HG03520 (cell line): Measurements from ENCODE around the gene DUSP22.
"Not testable (repeated sequence)": the region's sequence is repeated elsewhere in the genome, so short reads cannot be mapped to it uniquely, and the experiment has no call there.

Experiments used
- ATAC-seq: cut with Tn5 transposase; IDR thresholded peaks from one replicate; pipeline ENCODE4 v1.9.1; 2021; ENCODE audit warnings: mild to moderate bottlenecking, moderate library complexity; ENCODE audit not compliant: unreplicated experiment

Gene DUSP22

DNA sequence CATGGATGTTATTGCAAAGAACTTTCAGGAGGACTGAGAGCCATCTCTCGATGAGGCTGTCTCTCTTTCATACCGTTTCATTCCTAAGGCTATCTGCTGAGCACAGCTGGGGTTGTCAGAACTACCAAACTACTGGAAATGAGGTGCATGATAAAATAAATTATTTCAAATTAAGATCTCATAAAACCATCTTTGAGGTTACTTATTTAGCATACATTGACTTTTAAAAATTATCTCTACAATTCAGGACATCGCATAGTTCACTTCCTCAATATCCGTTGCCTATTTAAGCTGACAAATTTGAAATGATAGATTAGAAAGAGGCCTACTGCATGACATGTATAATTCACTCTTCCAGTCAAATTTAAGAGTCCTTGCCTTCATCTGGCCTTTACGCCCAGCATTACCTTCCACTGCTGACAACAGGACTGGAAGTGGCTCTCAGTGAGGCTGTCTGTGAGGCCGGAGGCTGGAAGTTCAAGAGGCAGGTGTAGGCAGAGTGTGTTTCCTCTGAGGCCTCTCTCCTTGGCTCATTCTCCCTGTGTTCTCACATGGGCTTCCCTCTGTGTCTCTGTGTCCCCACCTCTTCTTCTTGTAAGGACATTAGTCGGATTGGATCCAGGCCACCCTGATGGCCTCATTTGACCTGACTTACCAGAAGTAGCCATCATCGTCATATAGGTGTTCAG is 12.8 kb upstream of the DUSP22 start:
- no peak for ATAC-seq

DNA sequence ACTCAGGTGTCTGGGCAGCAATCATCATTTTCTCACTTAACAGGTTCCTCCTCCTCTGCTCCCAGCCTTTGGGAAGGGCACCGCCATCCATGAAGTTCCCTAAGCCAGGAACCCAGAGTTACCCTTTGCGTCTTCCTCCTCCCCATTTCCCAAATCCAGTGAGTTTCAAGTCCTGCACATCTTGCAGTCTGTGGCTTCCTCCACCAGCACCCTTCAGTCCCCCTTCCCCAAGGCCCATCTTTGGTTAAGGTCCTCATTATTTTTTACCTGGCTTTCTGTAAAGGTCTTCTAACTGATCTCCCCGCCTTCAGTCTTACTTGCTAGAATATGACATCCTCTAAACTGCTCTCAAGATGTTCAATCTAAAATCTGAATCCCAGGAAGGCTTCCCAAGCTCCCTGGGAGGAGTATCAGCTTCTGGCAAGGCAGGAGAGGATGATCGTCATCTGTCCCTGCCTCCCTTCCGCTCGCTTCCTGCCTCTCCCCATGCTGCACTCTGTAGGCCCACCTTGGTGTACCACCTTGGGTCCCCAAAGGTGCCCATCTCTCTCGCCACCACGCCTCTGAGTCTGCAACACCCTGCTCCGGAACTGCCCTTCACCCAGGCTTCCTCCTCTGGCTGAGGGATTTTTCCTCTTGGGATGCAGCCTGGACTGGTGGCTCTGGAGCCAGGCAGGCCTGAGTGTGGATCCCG is 11.4 kb upstream of the DUSP22 start:
- ATAC-seq, result no peak

DNA sequence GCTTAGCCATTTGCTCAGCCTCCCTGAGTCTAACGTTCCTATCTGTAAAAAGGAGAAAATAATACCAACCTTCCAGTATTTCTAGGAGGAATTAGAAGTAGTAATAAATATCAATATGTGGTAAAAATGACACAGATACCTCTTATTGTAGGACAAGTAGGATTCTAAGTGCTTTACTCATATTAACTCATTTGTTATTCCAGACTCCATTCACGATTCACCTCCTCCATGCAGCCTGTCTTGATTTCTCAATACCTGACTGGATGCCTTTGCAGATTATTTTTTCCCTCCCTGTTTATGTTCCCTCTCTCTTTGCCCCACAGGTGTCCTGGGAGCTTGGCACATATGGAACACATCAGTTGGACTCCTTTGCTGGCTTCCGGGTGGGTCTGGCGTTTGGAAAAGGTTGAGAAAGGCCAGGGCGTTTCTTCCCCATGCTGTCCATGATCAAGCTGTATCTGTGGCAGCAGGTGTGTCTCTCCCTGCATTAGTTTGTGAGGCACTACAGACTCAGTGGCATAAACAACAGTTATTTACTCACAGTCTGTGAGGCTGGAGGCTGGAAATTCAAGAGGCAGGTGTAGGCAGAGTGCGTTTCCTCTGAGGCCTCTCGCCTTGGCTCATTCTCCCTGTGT is 10.7 kb upstream of the DUSP22 start:
- ATAC-seq, result no peak

DNA sequence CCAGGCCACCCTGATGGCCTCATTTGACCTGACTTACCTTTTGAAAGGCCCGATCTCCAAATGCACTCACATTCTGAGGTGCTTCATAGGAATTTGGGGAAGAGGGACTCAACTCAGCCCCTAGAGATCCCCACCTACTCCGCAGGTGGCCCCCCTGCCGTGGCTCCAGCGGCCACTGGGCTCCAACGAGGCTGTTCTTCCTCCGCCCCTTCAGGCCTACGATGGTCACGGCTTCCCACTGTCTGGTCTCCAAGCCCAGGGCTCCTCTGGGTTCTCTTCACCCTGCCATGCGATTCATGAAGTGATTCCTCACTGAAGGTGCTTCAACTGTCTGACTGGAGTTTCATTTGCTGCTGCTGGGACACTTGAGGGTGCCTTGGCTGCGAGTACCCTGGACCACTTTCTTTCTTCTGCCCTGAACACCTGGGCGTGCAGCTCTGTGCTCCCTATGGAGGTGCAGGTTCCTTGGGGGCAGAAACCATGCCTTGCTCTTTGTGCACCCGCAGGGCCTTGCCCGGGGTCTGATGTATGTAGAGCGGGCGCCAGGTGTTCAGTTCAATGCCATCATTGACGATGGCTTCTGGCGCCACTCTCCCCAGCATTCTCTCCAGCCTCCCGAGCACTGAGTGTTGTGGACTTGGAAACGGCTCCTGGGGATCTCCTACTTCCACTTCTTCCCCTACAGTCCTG is 10.0 kb upstream of the DUSP22 start:
- no peak for ATAC-seq

DNA sequence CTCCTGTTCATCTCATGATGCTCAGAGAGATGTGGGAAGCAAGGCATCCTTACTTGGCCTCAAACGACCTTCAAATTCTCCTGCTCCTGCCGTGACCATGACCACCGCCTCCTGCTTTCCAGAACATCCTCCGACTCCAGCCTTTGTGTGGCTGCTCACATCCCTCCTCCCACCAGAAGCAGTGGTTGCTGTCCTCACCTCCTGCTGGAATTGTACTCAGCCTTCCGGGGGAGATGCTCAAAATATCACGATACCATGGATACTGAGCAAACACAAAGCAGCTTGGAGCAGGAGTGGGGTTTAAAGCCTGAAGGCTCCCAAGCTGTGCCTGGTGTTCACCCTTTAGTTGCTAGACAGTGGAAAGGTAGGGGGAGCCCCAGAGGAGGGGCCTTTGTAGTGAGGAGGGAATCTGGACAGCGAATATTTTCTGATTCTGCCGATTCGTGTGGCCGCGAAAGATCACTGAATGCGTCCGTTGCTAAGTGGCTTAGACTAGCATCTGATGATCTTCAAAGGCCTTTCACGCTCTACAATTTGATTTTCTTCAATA is 9.3 kb upstream of the DUSP22 start:
- no peak for ATAC-seq

DNA sequence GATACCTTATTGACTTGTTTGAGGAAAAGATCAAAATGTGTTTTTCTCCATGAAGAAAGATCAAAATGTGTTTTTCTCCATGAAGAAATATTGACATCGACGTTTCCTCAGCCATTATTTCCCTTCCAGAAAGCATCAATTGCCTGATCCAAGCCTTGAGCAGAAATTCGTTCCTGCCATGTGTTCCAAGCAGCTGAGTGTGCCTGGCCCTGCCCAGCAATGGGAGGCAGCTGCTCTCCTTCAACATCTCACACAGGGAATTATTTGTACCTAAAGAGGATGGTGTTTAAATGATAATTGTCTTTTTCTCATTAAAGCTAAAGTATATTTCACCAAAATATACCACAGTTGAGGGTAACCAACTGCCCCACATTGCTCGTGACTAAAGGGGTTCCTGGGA is 7.8 kb upstream of the DUSP22 start:
- ATAC-seq, result no peak

DNA sequence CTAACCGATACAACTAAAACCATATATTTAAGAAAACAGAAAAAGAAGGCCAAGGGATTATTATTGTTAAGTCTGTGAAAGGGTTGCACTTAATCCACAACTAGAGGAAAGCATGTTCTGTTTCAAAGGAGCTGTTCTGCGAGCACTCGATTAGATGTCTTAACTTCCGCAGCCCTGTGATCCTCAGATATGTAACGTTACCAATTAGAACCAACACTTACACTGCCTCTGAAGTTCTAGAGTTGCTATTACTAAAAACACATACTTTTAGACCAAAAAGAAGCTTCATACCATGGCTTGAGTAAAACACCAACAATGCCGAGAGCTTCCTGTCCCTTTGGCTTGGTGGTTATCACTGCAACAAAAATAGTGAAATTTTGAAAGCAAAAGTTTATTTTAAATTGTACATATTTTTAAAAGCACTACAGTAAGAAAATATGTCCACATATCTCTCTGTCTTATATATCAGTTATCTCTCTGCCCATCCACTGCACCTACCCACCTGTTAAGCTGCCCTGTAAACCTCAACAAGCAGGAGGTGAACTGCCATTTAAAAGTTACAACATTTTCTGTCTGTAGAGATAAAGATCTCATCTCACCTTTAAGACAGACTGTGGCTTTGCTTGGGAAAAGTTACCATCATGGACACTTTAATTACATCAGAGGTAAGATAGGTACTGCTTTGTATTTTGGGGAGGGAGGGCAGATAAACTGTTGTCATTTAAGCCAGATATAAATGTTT is 7.1 kb upstream of the DUSP22 start:
- ATAC-seq, result no peak

DNA sequence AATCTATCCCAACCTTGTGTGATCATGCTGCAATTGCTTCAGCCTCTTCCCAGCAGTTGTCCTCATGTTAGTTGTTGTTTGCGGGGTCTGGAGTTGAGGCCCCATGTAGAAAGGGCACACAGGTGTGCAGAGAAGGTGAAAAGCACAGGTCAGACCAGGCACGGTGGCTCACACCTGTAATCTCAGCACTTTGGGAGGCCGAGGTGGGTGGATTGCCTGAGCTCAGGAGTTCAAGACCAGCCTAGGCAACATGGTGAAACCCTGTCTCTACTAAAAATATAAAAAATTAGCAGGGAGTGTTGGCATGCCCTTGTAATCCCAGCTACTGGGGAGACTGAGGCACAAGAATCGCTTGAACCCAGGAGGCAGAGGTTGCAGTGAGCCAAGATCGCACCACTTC is 6.4 kb upstream of the DUSP22 start:
- not testable (repeated sequence) for ATAC-seq

DNA sequence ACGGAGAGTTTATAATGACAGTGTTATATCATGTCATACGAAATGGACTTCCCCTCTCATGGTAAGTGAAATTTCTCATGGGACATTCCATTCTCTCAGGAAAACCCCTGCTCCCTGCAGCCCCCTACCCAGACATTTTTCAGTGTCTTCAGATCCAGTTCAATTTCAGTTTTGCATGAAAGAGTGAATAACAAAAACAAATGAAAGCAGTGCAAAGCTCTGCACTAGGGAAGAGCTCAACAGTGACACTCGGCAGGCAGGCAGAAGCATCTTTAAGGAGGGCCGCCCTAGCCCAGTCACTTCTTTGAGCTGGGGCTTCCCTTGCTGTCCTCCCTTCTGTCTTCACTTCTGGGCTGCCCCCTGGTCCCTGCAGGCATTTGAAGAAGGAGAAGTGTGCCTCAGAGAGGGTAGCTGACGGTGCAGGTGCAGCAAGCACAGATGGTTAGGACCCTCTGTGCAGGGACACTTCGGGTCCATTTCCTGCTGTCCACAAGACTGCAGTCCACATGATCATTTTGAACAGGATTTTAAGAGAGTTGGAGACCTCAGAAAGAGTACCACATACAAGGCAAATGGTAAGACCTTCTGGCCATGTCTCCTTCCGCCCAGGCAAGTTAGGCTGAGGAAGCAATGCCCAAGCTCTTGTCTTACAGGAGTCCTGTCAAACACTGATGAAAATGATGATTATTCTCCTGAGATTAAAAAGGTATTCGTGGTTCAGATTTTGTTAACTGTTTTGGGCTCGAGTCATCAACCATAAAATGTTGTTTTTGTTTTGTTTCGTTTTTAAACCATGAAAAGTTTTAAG is 5.4 kb upstream of the DUSP22 start:
- ATAC-seq, result no peak

DNA sequence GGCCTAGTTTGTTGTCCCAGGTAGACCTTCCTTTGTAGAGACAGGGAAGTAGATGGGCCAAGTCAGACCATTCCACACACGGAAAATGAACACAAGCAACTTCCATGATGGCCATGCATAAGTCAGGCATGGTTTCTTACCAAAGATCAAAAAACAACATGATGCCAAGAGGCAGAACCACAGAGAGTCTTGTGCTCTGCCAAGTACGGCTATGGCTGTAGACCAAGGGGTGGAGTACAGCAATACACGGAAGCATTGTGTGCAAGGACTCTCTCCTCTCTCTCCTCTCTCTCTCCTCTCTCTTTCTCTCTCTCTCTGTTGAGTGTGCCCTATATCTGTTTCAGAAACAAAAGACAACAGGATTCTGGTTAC is 4.8 kb upstream of the DUSP22 start:
- ATAC-seq, result no peak

DNA sequence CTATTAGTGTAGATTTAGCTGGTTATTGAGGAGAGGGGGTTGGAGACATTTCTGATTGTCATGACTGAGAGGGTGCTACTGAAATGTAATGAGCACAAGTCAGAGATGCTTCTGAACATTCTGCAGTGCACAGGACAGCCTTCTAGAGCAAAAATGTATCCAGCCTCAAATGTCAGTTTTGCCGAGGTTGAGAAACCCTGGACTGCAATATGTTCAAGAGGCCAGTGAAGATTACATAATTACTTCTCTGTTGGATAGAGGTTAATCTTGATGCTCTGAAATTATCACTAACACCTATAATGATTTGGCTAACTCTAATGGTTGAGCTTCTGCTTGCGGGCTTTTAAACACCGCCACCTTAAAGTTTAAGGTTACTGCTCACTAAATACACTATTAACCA is 3.4 kb upstream of the DUSP22 start:
- ATAC-seq, result no peak

DNA sequence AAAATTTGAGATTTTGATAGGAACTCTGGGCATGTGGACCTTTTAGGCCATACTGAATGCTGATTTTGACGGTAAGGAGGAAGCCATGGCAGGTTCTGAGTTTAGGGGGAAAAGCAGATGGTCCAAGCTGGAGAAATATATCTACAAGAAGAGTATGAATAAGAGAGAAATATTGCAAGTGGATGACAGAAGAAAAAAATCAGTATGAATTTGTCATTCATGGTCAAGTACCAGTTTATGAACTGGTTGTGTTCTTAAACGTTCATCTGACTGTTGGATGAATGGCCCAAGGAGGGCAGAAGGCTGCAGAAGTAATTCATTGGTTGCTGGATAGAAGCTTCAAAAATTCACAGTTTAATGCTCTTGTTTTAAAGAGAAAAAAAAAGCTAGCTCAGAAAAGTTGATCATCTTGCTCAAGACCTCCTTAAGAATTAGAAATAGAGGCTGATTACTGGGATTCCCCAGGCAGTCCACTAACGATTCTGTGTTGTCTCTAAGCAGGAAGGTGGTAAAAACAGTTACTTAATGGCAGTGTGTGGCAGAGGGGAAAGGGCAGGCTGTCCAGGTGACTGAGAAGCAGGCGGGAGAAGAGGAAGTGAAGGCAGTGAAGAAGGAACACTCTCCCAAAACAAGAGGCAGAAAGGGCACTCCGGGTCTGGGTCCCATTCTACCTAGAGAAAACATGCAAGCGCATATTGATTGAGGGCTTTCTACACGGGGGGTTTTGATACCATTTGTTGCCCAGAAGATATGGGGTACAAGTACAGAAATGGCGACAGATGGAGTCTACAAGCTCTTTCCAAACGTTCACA is 2.0 kb upstream of the DUSP22 start:
- no peak for ATAC-seq

DNA sequence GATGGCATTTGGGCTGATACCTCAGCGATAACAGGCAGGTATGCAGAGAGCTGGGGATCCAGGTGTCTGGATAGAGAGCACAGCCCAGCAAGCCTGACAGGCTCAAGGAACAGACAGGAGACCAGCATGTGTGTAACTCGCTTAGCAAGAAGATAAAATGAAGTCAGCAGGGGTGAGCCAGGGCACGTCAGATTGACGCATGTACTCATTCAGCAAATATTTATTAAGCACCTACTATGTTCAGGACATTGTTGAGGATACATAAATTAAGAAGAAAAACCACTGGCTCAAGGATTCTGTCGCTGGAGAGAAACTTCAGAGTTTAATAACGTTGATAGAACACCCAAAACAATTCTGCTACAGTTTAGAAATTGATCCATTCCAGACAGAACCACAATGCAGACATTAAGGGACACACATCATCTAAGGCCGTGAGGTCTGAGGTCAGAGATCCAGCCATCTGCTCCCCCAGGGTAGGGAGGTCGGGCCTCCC is 1.0 kb upstream of the DUSP22 start:
- ATAC-seq, result no peak

DNA sequence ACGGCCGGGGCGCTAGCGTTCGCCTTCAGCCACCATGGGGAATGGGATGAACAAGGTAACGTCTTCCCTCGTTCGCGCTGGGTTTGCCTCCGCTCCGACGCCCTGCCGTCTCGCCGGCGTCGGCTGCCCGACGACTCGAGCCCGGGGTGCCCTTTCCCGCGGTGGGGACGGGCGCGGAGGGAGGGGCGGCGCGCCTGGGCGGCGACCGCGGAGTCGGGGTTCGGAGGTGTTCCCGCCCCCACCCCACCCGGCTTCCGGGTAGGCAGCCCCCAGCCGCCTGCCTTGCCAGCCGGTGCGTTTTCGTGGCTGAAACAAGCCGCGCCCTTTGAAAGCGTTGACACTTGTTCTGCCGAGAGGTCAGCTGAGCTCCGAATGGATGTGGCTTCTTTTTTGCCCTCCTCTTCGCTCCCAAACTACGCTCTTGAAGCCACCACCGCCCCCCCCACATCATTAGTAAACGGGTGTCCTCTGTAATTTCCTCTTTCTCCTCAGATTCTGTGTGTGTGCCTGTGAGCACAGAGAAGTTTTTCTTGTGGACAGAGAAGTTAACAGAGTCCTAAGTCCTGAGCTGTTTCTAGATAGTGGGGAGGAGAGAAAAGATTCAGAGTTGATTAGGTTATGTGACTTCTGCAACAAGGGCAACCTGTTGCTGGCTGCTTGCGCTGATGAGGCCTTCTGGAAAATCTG is 362 bp downstream of the DUSP22 start:
- peak; percentile 33 for ATAC-seq

DNA sequence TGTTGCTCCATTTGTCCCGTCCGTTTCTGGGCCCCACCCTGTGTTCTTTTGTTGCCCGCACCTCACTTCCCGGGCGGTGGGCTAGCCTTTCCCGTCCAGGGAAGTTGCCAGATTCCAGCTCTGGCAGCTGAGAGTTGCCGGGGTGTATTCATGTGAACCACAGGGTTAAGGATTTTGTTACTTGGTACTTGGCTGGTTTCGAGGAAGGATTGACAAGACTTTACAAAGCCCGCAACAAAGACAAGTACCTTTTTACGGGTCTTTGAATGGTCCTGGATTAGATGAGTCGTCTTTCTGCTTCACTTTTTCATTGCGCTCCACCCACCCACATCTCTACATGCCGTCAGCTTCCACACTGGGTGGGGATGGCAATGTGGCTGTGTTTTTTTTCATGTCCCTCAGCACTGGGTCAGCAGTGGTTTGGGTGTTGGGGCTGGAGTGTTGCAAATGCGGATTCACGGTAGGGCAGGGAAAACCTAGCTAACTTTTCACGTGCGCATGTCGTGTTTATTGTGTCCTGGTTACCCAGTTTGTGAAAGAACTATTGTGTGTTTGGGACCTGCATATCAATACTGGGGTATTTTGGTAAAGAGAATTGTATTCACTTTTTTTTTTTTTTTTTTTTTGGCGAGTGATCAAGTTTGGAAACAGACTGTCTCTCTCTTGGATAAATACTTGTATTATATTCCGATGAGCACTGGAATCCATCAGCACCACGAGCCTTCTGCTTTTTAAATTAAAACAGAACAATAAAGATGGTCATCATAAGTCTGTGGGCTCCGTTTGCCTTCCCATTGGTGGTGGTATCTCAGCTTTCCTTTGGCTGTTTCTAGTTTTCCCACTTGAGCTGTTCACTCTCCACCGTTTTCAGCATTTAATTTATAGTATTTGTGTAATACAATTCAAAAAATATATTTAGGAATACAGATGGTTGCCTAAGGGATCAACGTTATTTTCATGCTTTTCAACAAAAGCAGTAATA is 1.2 kb downstream of the DUSP22 start:
- no peak for ATAC-seq

DNA sequence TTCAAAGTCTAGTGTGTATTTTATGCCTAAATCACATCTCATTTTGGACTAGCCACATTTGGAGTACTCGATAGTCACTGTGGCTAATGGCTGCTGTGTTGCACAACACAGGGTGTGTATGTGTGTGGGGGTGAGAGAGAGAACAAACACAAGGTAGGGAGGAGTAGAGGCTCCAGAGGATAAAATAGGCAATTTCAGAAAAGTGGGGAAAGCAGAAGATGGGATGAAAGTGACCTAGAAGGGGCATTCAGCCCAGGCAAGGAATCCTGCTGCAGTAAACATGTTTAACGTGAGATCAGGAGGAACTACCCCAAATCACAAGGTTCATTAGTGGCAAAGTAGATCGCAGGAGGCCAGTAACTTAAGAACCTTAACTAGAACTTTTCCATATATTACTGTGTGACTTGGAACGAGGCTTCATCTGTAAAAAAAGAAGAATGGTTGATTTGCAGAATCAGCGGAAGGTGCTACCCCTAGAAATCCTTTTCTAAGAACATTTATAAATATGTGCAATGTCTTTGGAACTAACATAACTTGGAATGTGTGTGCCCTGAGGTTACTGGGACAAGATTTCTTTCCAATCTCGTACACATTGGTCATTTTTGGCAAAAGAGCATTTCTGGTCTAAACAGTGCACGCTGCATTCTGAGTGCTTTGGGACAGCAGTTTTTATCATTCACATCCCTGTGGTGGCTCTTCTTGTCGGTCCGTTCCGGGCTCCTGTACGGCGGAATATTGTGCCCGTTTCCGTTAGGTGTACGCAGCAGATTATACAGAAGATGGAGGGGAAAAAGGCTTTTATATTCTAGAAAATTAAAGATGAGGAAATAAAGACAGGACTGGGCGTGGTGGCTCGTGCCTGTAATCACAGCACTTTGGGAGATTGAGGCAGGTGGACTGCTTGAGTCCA is 2.6 kb downstream of the DUSP22 start:
- ATAC-seq, result no peak
